MM.1S (cell line): Measurements from ENCODE around the gene OTOP2.

Source experiments
- EZH2 ChIP-seq: fragments of 300-600 bp; sonication (generic); optimal IDR thresholded peaks from 2 replicates; pipeline ENCODE3; 2017; ENCODE audit warnings: low read depth, mild to moderate bottlenecking, antibody characterized with exemption, low read length, mixed read lengths
- EZH2phosphoT487 ChIP-seq: fragments of 300-600 bp; sonication (generic); IDR thresholded peaks from 2 replicates; pipeline ENCODE4 v1.6.1; 2018; ENCODE audit warnings: antibody characterized with exemption, low read length
- TF ChIP-seq, protein P1 (sequence below): fragments of 300-600 bp; sonication (generic); IDR thresholded peaks from 2 replicates; pipeline ENCODE4 v1.5.1; 2016; ENCODE audit warnings: antibody characterized with exemption, low read length, mixed read lengths

DNA sequence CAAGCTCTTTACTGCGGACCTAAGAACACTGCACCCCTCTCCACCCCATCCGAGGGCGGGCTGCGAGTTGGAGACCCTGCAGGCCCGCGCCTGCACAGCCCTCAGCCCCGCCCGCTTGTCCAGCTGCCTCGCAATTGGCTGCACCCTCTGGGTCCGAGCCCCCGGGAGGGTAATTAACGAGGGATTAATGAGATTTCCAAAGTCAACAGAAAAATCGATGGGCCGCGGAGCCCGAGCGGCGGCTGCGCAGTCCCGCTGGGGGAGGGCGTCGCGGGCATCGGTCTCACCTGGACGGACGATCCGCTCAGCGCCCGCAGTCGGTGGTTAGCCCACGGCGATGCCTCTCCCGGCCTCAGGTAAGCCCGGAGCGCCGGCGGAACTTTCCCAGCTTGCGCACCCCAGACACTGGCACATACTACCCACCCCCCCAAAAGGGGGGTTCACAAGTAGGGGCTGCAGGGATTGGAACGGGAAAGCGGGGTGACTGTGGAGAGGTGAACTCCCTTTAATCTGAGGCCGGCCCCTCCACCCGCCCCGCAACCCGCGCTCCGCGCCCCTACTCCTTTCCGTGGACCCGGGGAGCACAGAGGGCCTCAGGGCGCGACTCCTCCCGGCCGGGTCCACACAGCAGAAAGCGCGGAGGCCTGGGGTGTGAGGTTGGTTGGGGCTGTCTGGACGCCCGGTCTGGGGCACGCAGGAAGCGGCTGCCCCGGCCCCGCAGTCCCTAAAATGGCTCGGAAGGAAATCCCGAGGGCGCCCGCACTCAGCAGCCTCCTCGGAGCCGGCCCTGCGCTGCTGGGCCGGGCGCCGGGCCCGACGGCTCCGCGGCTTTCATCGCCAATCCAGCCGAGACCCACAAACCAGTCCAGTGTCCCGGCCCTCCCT, 11.8 kb downstream of the OTOP2 start, which contains the start of gene OTOP3:
- TF ChIP-seq EZH2 (peak; percentile 60), EZH2phosphoT487 (no peak)
- TF ChIP-seq, protein P1, sequence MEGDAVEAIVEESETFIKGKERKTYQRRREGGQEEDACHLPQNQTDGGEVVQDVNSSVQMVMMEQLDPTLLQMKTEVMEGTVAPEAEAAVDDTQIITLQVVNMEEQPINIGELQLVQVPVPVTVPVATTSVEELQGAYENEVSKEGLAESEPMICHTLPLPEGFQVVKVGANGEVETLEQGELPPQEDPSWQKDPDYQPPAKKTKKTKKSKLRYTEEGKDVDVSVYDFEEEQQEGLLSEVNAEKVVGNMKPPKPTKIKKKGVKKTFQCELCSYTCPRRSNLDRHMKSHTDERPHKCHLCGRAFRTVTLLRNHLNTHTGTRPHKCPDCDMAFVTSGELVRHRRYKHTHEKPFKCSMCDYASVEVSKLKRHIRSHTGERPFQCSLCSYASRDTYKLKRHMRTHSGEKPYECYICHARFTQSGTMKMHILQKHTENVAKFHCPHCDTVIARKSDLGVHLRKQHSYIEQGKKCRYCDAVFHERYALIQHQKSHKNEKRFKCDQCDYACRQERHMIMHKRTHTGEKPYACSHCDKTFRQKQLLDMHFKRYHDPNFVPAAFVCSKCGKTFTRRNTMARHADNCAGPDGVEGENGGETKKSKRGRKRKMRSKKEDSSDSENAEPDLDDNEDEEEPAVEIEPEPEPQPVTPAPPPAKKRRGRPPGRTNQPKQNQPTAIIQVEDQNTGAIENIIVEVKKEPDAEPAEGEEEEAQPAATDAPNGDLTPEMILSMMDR, result no peak
